ENCODE results near the gene CEACAM16. TPM values are rescaled to one million over a fixed set of nuclear protein-coding genes. Genes with fewer than 3 reads are reported as not detected.

The CEACAM16 gene
- total RNA-seq, 4 donors from 2014 or later, result not detected

- no peak overlapping the region for H3K4me3 ChIP-seq (ENCODE audit: low read depth, poor library complexity, severe bottlenecking)
- intact Hi-C loops (cut with DNase I; ENCODE audit: low total_unique reads), result no loop called here
- TF ChIP-seq POLR2A (IDR thresholded peaks at IDR 0.05), result no peak
- TF ChIP-seq, protein P1, sequence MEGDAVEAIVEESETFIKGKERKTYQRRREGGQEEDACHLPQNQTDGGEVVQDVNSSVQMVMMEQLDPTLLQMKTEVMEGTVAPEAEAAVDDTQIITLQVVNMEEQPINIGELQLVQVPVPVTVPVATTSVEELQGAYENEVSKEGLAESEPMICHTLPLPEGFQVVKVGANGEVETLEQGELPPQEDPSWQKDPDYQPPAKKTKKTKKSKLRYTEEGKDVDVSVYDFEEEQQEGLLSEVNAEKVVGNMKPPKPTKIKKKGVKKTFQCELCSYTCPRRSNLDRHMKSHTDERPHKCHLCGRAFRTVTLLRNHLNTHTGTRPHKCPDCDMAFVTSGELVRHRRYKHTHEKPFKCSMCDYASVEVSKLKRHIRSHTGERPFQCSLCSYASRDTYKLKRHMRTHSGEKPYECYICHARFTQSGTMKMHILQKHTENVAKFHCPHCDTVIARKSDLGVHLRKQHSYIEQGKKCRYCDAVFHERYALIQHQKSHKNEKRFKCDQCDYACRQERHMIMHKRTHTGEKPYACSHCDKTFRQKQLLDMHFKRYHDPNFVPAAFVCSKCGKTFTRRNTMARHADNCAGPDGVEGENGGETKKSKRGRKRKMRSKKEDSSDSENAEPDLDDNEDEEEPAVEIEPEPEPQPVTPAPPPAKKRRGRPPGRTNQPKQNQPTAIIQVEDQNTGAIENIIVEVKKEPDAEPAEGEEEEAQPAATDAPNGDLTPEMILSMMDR (IDR thresholded peaks at IDR 0.05), result no peak
- WGBS, 2 donors, result 78 to 88% methylated on average over 10 to 11 of the region's 11 CpGs
- DNase-seq (ENCODE audit: low spot score in 2 of 2), result no peak
Measured at GRCh38 chr19:44732235-44733014, 33.5 kb downstream of the CEACAM16 start.

GRCh38 chr19:44734357-44734756, 35.4 kb downstream of the CEACAM16 start:
- no peak for TF ChIP-seq POLR2A (IDR thresholded peaks at IDR 0.05)
- TF ChIP-seq, protein P1 (IDR thresholded peaks at IDR 0.05), result no peak
- no peak overlapping the region for H3K4me3 ChIP-seq (ENCODE audit: low read depth, poor library complexity, severe bottlenecking)
- intact Hi-C loops (cut with DNase I; ENCODE audit: low total_unique reads), result no loop called here
- no peak for DNase-seq (ENCODE audit: low spot score in 2 of 2)
- WGBS, 2 donors, result 54 to 70% methylated on average over 1 of the region's 1 CpG

GRCh38 chr19:44735011-44735410, 36.1 kb downstream of the CEACAM16 start:
- no peak overlapping the region for H3K4me3 ChIP-seq (ENCODE audit: low read depth, poor library complexity, severe bottlenecking)
- intact Hi-C loops (cut with DNase I; ENCODE audit: low total_unique reads), result no loop called here
- 59 to 64% methylated on average over 5 of the region's 5 CpGs for WGBS, 2 donors
- TF ChIP-seq, protein P1 (IDR thresholded peaks at IDR 0.05), result no peak
- no peak for TF ChIP-seq POLR2A (IDR thresholded peaks at IDR 0.05)
- DNase-seq (ENCODE audit: low spot score in 2 of 2), result no peak

GRCh38 chr19:44737238-44738071, 38.5 kb downstream of the CEACAM16 start:
- no peak overlapping the region for H3K4me3 ChIP-seq (ENCODE audit: low read depth, poor library complexity, severe bottlenecking)
- DNase-seq (ENCODE audit: low spot score in 2 of 2), result no peak
- 38 to 51% methylated on average over 12 to 13 of the region's 13 CpGs for WGBS, 2 donors
- intact Hi-C loops (cut with DNase I; ENCODE audit: low total_unique reads), result no loop called here
- TF ChIP-seq POLR2A (IDR thresholded peaks at IDR 0.05), result no peak
- TF ChIP-seq, protein P1 (IDR thresholded peaks at IDR 0.05), result no peak

GRCh38 chr19:44738136-44738535, 39.2 kb downstream of the CEACAM16 start:
- H3K4me3 ChIP-seq (ENCODE audit: low read depth, poor library complexity, severe bottlenecking), result no peak overlapping the region
- 81 to 91% methylated on average over 2 of the region's 2 CpGs for whole genome bisulfite sequencing, 2 donors
- no peak for DNase-seq (ENCODE audit: low spot score in 2 of 2)
- TF ChIP-seq, protein P1 (IDR thresholded peaks at IDR 0.05), result no peak
- TF ChIP-seq POLR2A (IDR thresholded peaks at IDR 0.05), result no peak
- intact Hi-C loops (cut with DNase I; ENCODE audit: low total_unique reads), result no loop called here
